K562 (cell line): ENCODE measurements around the gene ORMDL2. TPM values are rescaled to one million over a fixed set of nuclear protein-coding genes. Genes with fewer than 3 reads are reported as not detected.

ENCODE experiments used
- ATF3 ChIP-seq, 2 experiments: fragments of 450-650 bp in 1 of 2; sonication (generic) in 1 of 2; formaldehyde crosslinking in 1 of 2; IDR thresholded peaks in 1 of 2; conservative IDR thresholded peaks in 1 of 2; 2 replicates each; pipeline versions ENCODE4 v1.6.1 to v1.8.1; 2016 to 2023; ENCODE audit warnings: mild to moderate bottlenecking in 2 of 2, moderate library complexity in 2 of 2, inconsistent platforms in 1 of 2, missing genetic modification reagents in 1 of 2
- C11orf30 ChIP-seq: fragments of 450-650 bp; IDR thresholded peaks from 2 replicates; pipeline ENCODE4 v1.6.1; 2016; ENCODE audit warnings: low read depth, mild to moderate bottlenecking
- DIDO1 ChIP-seq: fragments of 450-650 bp; IDR thresholded peaks from 2 replicates; pipeline ENCODE4 v1.6.1; 2016; ENCODE audit warnings: low read depth, missing biosample characterization, missing genetic modification characterization
- E2F8 ChIP-seq: fragments of 450-650 bp; IDR thresholded peaks from 2 replicates; pipeline ENCODE4 v1.7.1; 2018; ENCODE audit warnings: mild to moderate bottlenecking, low read depth; ENCODE audit not compliant: partially characterized antibody
- FOSL1 ChIP-seq: fragments of 200-800 bp; sonication (Bioruptor generic); conservative IDR thresholded peaks from 2 replicates; pipeline ENCODE4 v1.6.1; 2016; ENCODE audit warnings: missing genetic modification characterization, missing compliant biosample characterization
- HOXB6 ChIP-seq: fragments of 250-450 bp; sonication (Bioruptor Pico); IDR thresholded peaks from 2 replicates; pipeline ENCODE4 v1.5.1; 2022; ENCODE audit warnings: mild to moderate bottlenecking, borderline replicate concordance
- NCOA2 ChIP-seq, 2 experiments: fragments of 450-650 bp; IDR thresholded peaks; 2 replicates each; pipeline ENCODE4 v1.6.1; 2018; ENCODE audit warnings: mild to moderate bottlenecking in 2 of 2, moderate library complexity in 1 of 2; ENCODE audit not compliant: partially characterized antibody in 2 of 2
- NEUROD1 ChIP-seq: fragments of 150-350 bp; IDR thresholded peaks from 2 replicates; pipeline ENCODE4 v1.6.1; 2014; ENCODE audit warnings: borderline replicate concordance, low read length, low read depth; ENCODE audit not compliant: partially characterized antibody
- NR2F6 ChIP-seq: fragments of 450-650 bp; formaldehyde crosslinking; IDR thresholded peaks from 2 replicates; pipeline ENCODE4 v1.4.0; 2020; ENCODE audit warnings: mild to moderate bottlenecking
- POU5F1 ChIP-seq: fragments of 150-350 bp; IDR thresholded peaks from 2 replicates; pipeline ENCODE4 v1.6.1; 2014; ENCODE audit warnings: borderline replicate concordance, low read length, low read depth, mild to moderate bottlenecking; ENCODE audit not compliant: partially characterized antibody
- TOE1 ChIP-seq, 2 experiments: fragments of 450-650 bp in 1 of 2; sonication (generic) in 1 of 2; formaldehyde crosslinking in 1 of 2; IDR thresholded peaks; 2 replicates each; pipeline versions ENCODE4 v1.7.1 to v1.8.0; 2016 to 2022; ENCODE audit warnings: borderline replicate concordance in 2 of 2, mild to moderate bottlenecking in 2 of 2, antibody characterized with exemption in 1 of 2, inconsistent platforms in 1 of 2, low read depth in 1 of 2, missing genetic modification reagents in 1 of 2, moderate library complexity in 1 of 2
- ZHX1 ChIP-seq: fragments of 150-350 bp; conservative IDR thresholded peaks from 2 replicates; pipeline ENCODE4 v1.6.1; 2014; ENCODE audit warnings: low read length
- ZMIZ1 ChIP-seq, 2 experiments: fragments of 150-350 bp in 1 of 2; IDR thresholded peaks; 2 replicates each; pipeline ENCODE4 v1.6.1; 2012 to 2016; ENCODE audit warnings: low read depth in 2 of 2, low read length in 2 of 2, mild to moderate bottlenecking in 1 of 2, moderate library complexity in 1 of 2
- ZNF408 ChIP-seq: fragments of 250-450 bp; sonication (Bioruptor Pico); IDR thresholded peaks from 2 replicates; pipeline ENCODE4 v1.4.0; 2020; ENCODE audit warnings: low read depth, mild to moderate bottlenecking, moderate library complexity
- polyA plus RNA-seq, 8 experiments: library from polyadenylated mRNA; depleted of rRNA in 4 of 8; stranded (reverse) in 5 of 8; unstranded in 3 of 8; fragments of >200 nt; fragmentation: Nextera tagmentation in 2 of 8; fragmentation: Illumina TruSeq in 1 of 8; extraction: Ambion mirVana in 2 of 8; extraction: Trizol in 1 of 8; gene quantifications; 2 replicates each; pipeline versions ENCODE4 v1.2.1 to v1.2.3, GENCODE V29; 2011 to 2014; ENCODE audit warnings: inconsistent platforms in 1 of 8, missing spikeins in 1 of 8
- total RNA-seq, 7 experiments: library from RNA; depleted of rRNA in 6 of 7; stranded (reverse); fragments of >200 nt in 6 of 7; fragmentation: Illumina TruSeq in 2 of 7; extraction: Trizol in 2 of 7; gene quantifications; 2 replicates each; pipeline versions ENCODE4 v1.2.1 to v1.2.3, GENCODE V29; 2011 to 2021; ENCODE audit warnings: low replicate concordance in 1 of 7

ORMDL2 gene
- total and polyA plus RNA-seq, 9 of the 15 experiments (the other 6 are each of a cell fraction or from before 2014, with no cell fraction given) = 9.9 to 113 (median 34.4) TPM

- TF ChIP-seq ZHX1 = no peak; the same call in 1 of the 2 replicates
- peak; percentile 70 for TF ChIP-seq E2F8
- TF ChIP-seq ATF3 (IDR thresholded peaks at IDR 0.05) = peak; percentile 46
- peak; percentile 51; the same call in 1 of the 2 replicates for TF ChIP-seq ATF3 (CRISPR knock-in tag; conservative IDR thresholded peaks at IDR 0.05)
- TF ChIP-seq POU5F1 = no peak
- no peak for TF ChIP-seq NR2F6 (CRISPR knock-in tag)
- no peak for TF ChIP-seq FOSL1 (tag)
- TF ChIP-seq HOXB6 (CRISPR knock-in tag) = no peak
- TF ChIP-seq TOE1 (IDR thresholded peaks at IDR 0.05; ENCODE audit: borderline replicate concordance) = peak; percentile 71; the same call in 1 of the 2 replicates
- TF ChIP-seq TOE1 (CRISPR knock-in tag; IDR thresholded peaks at IDR 0.05; ENCODE audit: borderline replicate concordance, low read depth) = no peak
- TF ChIP-seq NEUROD1 = peak; percentile 98
- TF ChIP-seq ZMIZ1 (IDR thresholded peaks at IDR 0.05; ENCODE audit: low read depth in 2 of 2, low read length in 2 of 2) = peak in 1 of 2 experiments; percentile 13; a peak in 1 of 4 replicates
- TF ChIP-seq NCOA2 (IDR thresholded peaks at IDR 0.05; ENCODE audit: partially characterized antibody in 2 of 2) = no peak
- no peak for TF ChIP-seq ZNF408 (CRISPR knock-in tag)
- no peak for TF ChIP-seq DIDO1 (tag)
- peak; percentile 79 for TF ChIP-seq C11orf30
These were observed at the start of gene ORMDL2, which contains the start of gene SARNP (continued) for GRCh38 chr12:55817345-55818139.
